ENCODE results near the gene GCG. TPM values are rescaled to one million over a fixed set of nuclear protein-coding genes. Genes with fewer than 3 reads are reported as not detected.

The GCG gene
- total RNA-seq, 4 donors from 2014 or later, result not detected

GRCh38 chr2:162106746-162107145, 45.3 kb downstream of the GCG start:
- Histone ChIP-seq H3K4me1 (no peaks in the 10 kb centered on the region), H3K36me3 (no peaks in the 10 kb centered on the region), H3K27me3 (no peaks in the 10 kb centered on the region), H3K9me3 (no peaks in the 10 kb centered on the region), H3K27ac (no peak overlapping the region), H3K4me3 (no peak overlapping the region)
- DNase-seq, result no peak
- intact Hi-C loops (cut with DNase I; ENCODE audit: low total_unique reads), result no loop called here
- TF ChIP-seq CTCF (IDR thresholded peaks at IDR 0.05) (no peak), POLR2A (IDR thresholded peaks at IDR 0.05) (no peak)

DNA sequence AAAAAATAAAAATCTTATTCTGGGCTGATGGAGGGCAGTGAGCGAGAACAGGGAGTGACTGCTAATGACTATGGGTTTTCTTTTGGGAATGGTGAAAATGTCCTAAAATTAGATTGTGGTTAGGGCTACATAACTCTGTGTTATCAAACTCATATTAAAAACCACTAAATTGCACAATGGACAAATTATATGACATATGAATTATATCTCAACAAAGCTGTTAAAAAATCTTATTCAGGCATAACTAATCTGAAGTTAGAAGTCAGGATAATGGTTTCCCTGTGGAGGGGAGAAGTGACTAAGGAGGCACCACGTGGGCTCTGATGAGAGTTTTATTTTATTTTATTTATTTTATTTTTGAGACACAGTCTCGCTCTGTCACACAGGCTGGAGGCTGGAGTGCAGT, 45.9 kb downstream of the GCG start:
- Histone ChIP-seq H3K4me1 (no peaks in the 10 kb centered on the region), H3K4me3 (no peak overlapping the region), H3K9me3 (no peaks in the 10 kb centered on the region), H3K27ac (no peak overlapping the region), H3K27me3 (no peaks in the 10 kb centered on the region), H3K36me3 (no peaks in the 10 kb centered on the region)
- intact Hi-C loops (cut with DNase I; ENCODE audit: low total_unique reads), result no loop called here
- TF ChIP-seq CTCF (IDR thresholded peaks at IDR 0.05) (no peak), POLR2A (IDR thresholded peaks at IDR 0.05) (no peak)
- DNase-seq, result no peak

DNA sequence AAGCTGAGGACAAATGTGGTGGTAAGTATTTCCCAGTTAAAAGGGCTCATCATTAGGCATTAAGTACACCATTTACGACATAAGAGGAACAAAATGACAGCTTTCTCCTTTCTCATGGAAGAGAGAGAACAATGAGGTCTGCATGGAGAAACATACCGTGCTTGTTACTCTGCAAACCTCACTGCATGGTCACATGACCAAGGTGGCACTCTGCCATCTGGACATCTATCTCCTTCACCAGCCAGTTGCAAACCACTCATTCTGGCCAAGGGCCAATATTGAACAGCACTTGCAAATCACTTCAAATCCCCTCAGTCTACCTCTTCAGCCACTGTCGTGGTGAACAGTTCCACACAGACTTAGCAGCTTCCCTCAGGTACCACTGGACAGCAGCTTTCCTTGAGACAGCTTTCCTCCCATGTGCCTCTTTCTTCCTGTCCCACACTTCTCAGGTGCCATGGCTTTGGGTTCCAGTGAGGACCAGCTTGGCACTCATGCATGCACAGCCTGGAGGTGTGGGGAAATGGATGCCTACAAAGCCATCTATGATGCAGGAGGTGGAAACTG, 48.5 kb downstream of the GCG start:
- no peak for DNase-seq
- no peak overlapping the region for H3K4me3 ChIP-seq
- intact Hi-C loops (cut with DNase I; ENCODE audit: low total_unique reads), result no loop called here
- TF ChIP-seq POLR2A (IDR thresholded peaks at IDR 0.05), result no peak
- H3K4me1 ChIP-seq, result no peaks in the 10 kb centered on the region
- H3K27ac ChIP-seq, result no peak overlapping the region
- H3K9me3 ChIP-seq, result no peaks in the 10 kb centered on the region
- H3K36me3 ChIP-seq, result no peaks in the 10 kb centered on the region
- no peaks in the 10 kb centered on the region for H3K27me3 ChIP-seq

- DNase-seq, result no peak
- TF ChIP-seq POLR2A (IDR thresholded peaks at IDR 0.05), result no peak
- TF ChIP-seq CTCF (IDR thresholded peaks at IDR 0.05), result no peak
- no peak overlapping the region for H3K27ac ChIP-seq
- H3K36me3 ChIP-seq, result no peaks in the 10 kb centered on the region
- H3K27me3 ChIP-seq, result no peaks in the 10 kb centered on the region
- no peak overlapping the region for H3K4me3 ChIP-seq
- H3K4me1 ChIP-seq, result no peaks in the 10 kb centered on the region
- H3K9me3 ChIP-seq, result no peaks in the 10 kb centered on the region
- intact Hi-C loops (cut with DNase I; ENCODE audit: low total_unique reads), result no loop called here
Measured at GRCh38 chr2:162100579-162100978, 51.5 kb downstream of the GCG start.

DNA sequence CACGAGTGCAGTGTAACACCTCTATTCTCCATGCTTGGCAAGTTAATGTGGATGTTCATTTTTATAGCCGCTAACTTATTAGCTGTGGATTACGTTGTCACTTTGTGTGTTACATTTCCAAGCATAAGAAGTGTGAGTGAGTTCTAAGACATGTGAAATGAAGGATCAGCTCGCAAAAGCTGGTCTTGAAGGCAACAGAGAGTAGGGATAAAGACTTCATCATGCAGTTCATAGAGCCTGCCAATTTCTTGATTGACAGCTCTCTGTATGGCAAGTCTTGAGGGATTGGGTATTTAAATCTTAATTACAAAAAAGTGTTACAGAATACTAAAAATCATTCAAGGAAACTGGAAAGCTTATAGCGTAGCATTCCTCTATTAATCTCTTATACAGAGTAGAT, 52.2 kb downstream of the GCG start:
- no peak overlapping the region for H3K4me3 ChIP-seq
- no peak overlapping the region for H3K27ac ChIP-seq
- H3K4me1 ChIP-seq, result no peaks in the 10 kb centered on the region
- no peaks in the 10 kb centered on the region for H3K36me3 ChIP-seq
- H3K9me3 ChIP-seq, result no peaks in the 10 kb centered on the region
- no peak for DNase-seq
- intact Hi-C loops (cut with DNase I; ENCODE audit: low total_unique reads), result no loop called here
- TF ChIP-seq POLR2A (IDR thresholded peaks at IDR 0.05), result no peak
- TF ChIP-seq CTCF (IDR thresholded peaks at IDR 0.05), result no peak
- H3K27me3 ChIP-seq, result no peaks in the 10 kb centered on the region

Other genes with a start within 250 kb of the GCG start
- 10 to 100 TPM in 1 of 4 donors, 1 to 10 TPM in 3; 1.8 to 36.3 (median 5.0) TPM for gene DPP4, start 78.0 kb downstream of the GCG start, total RNA-seq
- 100 to 1,000 TPM in 1 of 4 donors, 10 to 100 TPM in 3; 10.5 to 167 (median 25.9) TPM for gene FAP, start 91.2 kb upstream of the GCG start, total RNA-seq
- gene IFIH1, start 166.4 kb upstream of the GCG start, total RNA-seq, result 10 to 100 TPM in 2 of 4 donors, 1 to 10 TPM in 2; 5.6 to 31.4 (median 10.4) TPM
- 10 to 100 TPM in 3 of 4 donors, 1 to 10 TPM in 1; 3.8 to 31.9 (median 20.6) TPM for gene GCA, start 191.9 kb upstream of the GCG start, total RNA-seq